Stimulated activated CD8-positive, alpha-beta memory T cell treated with anti-CD3 and anti-CD28 coated beads, Interleukin-4, amount 100 ng/mL, for 4 hours (primary cell): ENCODE measurements around the gene FAM135A.
"Not testable (repeated sequence)": the region's sequence is repeated elsewhere in the genome, so short reads cannot be mapped to it uniquely, and the experiment has no call there.

Source experiments
- DNase-seq, 2 donors: peaks; one replicate each; pipeline ENCODE4 v3.0.0-alpha.2; 2020; ENCODE audit warnings: low read depth in 2 of 2, low spot score in 1 of 2

FAM135A gene

GRCh38 chr6:70396163-70396562 lies 17.1 kb upstream of the FAM135A start:
- DNase-seq = no peak

GRCh38 chr6:70396796-70397729 lies 16.2 kb upstream of the FAM135A start:
- DNase-seq = no peak

GRCh38 chr6:70398783-70399728 lies 14.3 kb upstream of the FAM135A start:
- no peak for DNase-seq

GRCh38 chr6:70404658-70405057 lies 8.7 kb upstream of the FAM135A start:
- no peak for DNase-seq

GRCh38 chr6:70409216-70409615 lies 4.1 kb upstream of the FAM135A start:
- no peak for DNase-seq

- no peak for DNase-seq
Measured at GRCh38 chr6:70411542-70412251, 1.6 kb upstream of the FAM135A start.

GRCh38 chr6:70412252-70413113 lies 825 bp upstream of the FAM135A start:
- DNase-seq = no peak

- no peak for DNase-seq
Measured at GRCh38 chr6:70413992-70414494, 735 bp downstream of the FAM135A start.

GRCh38 chr6:70414813-70415212 lies 1.5 kb downstream of the FAM135A start:
- no peak for DNase-seq

GRCh38 chr6:70415247-70415646 lies 1.9 kb downstream of the FAM135A start:
- no peak for DNase-seq

GRCh38 chr6:70415660-70416059 lies 2.4 kb downstream of the FAM135A start:
- DNase-seq = no peak

- no peak for DNase-seq
Measured at GRCh38 chr6:70421509-70421908, 8.2 kb downstream of the FAM135A start.

GRCh38 chr6:70423189-70424134 lies 10.2 kb downstream of the FAM135A start:
- no peak for DNase-seq

- DNase-seq = no peak
Measured at GRCh38 chr6:70424291-70424690, 11.0 kb downstream of the FAM135A start.

- no peak for DNase-seq
Measured at GRCh38 chr6:70436320-70436719, 23.0 kb downstream of the FAM135A start.

GRCh38 chr6:70445001-70445400 lies 31.7 kb downstream of the FAM135A start:
- DNase-seq = no peak

- not testable (repeated sequence) for DNase-seq
Measured at GRCh38 chr6:70447343-70448070, 34.2 kb downstream of the FAM135A start.

GRCh38 chr6:70453899-70454298 lies 40.6 kb downstream of the FAM135A start:
- DNase-seq = not testable (repeated sequence)
